Measurements from ENCODE around the gene ITGB3BP.
"Not testable (repeated sequence)": the region's sequence is repeated elsewhere in the genome, so short reads cannot be mapped to it uniquely, and the experiment has no call there.

ITGB3BP gene, protein sequence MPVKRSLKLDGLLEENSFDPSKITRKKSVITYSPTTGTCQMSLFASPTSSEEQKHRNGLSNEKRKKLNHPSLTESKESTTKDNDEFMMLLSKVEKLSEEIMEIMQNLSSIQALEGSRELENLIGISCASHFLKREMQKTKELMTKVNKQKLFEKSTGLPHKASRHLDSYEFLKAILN

DNA sequence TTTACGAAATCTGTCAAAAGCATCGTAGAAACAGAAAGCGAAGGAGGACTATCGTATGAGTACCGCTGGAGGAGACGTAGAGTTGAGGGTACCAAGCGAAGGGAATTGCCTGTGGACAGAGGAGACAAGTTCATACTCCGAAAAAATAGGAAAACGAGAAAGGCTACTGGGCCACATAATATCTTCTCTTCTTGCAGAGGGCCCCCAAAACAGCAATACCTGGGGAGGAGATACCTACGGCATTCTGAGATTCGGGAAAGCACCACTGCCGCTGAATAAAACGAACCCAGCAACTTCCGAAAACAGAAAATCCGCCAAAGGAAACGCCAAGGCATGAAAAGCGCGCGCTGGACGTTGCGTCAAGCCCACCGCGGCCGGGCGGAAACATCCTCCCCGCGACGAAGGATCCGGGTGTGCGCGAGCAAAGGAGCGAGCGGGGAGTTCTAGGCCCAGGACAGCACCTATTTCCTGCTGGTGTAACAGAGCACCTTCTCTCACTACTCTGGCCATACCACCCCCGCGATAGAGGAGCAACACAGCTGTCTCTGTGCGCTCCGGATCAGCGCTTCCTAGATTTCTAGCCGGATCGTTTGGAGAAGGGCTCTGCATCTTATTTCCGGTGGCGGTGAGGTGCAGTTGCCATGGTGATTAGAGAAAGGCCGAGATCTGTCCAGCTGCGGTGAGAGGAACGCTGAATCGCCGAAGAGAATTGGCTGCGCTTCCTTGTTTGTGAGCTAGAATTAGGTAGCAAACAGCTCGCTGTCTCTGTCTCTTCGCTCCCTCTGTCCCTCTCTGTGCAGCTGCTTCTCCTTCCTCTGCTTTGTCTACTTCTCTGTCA is at the start of gene ITGB3BP, which contains the start of gene EFCAB7:
Gene ITGB3BP, minus strand, starts transcription at position 335 of the 838 bp plus-strand sequence. Its CDS starts 92 bp downstream, at position 243.
Gene EFCAB7, plus strand, starts transcription at position 635 of the 838 bp plus-strand sequence. CDS start 2,048 bp downstream, outside the sequence.
- peak; percentile 59 to 76 (median 61) for DNase-seq (ENCODE audit: low read depth in 2 of 3, low spot score in 2 of 3)

DNA sequence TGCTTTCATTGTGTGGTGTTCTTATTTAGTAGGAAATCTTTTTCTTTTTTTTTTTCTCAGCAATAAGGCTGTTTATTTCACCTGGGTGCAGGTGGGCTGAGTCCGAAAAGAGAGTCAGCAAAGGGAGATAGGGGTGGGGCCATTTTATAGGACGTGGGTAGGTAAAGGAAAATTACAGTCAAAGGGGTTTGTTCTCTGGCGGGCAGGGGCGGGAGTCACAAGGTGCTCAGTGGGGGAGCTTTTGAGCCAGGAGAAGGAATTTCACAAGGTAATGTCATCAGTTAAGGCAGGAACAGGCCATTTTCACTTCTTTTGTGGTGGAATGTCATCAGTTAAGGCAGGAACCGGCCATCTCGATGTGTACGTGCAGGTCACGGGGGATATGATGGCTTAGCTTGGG is 49.7 kb upstream of the ITGB3BP start:
- not testable (repeated sequence) for DNase-seq (ENCODE audit: low read depth in 2 of 3, low spot score in 2 of 3)

GRCh38 chr1:63569640-63570316 is 46.8 kb upstream of the ITGB3BP start:
- no peak for DNase-seq (ENCODE audit: low read depth in 2 of 3, low spot score in 2 of 3)

DNA sequence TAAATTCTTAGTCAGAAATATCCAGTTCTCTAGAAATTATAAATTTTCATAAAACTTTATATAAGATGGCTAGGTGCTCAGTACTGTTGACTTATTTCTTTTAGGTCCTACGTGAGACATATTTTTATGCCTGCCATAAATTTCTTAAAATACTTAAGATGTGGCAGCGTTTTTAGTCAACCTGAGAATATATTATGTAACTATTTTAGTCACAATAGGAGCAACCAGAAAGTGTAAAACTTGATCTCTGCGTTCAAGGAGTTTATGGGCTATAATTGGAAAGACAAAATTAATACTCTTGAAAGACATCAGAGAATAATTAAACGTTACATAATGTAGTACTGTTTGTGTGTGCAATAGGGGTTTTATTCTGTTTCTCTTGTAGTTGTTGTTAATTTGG is 46.0 kb upstream of the ITGB3BP start:
- DNase-seq (ENCODE audit: low read depth in 2 of 3, low spot score in 2 of 3), result no peak

GRCh38 chr1:63563745-63564144 is 40.7 kb upstream of the ITGB3BP start:
- DNase-seq (ENCODE audit: low read depth in 2 of 3, low spot score in 2 of 3), result no peak

- no peak for DNase-seq (ENCODE audit: low read depth in 2 of 3, low spot score in 2 of 3)
These were observed 36.3 kb upstream of the ITGB3BP start for GRCh38 chr1:63559357-63559756.

DNA sequence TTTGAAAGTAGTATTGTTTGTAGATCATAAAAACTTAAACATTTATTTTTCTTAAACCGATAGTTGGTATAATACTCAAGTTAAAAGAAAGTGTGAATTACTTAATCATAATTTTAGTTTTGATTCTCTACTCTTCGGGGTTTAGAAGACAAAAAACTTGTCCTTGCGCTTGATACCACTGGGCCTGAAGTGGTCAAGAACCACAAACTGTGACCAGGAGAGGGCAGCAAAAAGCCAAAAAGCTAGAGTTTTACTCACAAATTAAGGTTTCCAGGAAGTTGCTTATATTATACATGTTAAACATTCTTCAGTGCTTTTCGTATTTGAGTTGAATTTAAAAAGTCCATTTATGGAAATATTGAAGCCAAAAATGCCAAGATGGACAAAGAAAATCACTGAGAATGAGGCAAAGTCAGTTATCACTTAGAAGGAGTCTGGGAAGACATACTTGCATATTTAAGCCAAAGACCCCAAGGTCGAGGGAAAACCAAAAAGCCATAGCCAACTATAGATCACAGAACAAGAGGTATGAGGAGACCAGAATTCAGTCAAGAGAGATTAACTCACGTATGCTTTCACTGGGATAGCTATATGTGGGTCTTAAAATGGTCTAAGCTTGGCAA is 34.5 kb upstream of the ITGB3BP start:
- DNase-seq (ENCODE audit: low read depth in 2 of 3, low spot score in 2 of 3), result no peak

DNA sequence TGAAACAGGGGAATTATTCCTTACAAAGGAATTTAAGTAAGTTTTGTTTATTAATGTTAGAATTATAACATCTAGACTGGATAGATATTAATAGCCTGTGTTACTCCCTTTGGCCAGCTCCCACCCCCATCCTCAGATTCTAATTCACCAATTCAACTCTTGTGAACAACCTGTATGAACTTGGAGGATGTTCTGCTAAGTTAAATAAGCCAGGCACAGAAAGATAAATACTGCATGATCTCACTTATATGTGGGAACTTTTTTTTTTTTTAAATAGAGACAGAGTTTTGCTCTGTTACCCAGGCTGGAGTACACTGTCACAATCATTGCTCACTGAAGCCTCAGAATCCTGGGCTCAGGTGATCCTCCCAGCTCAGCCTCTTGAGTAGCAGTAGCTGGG is 32.5 kb upstream of the ITGB3BP start:
- DNase-seq (ENCODE audit: low read depth in 2 of 3, low spot score in 2 of 3), result no peak

- no peak for DNase-seq (ENCODE audit: low read depth in 2 of 3, low spot score in 2 of 3)
These were observed 25.9 kb upstream of the ITGB3BP start for GRCh38 chr1:63548877-63549276.

- no peak for DNase-seq (ENCODE audit: low read depth in 2 of 3, low spot score in 2 of 3)
These were observed 25.3 kb upstream of the ITGB3BP start for GRCh38 chr1:63548303-63548702.

- DNase-seq (ENCODE audit: low read depth in 2 of 3, low spot score in 2 of 3), result no peak
These were observed 24.7 kb upstream of the ITGB3BP start for GRCh38 chr1:63547621-63548294.

DNA sequence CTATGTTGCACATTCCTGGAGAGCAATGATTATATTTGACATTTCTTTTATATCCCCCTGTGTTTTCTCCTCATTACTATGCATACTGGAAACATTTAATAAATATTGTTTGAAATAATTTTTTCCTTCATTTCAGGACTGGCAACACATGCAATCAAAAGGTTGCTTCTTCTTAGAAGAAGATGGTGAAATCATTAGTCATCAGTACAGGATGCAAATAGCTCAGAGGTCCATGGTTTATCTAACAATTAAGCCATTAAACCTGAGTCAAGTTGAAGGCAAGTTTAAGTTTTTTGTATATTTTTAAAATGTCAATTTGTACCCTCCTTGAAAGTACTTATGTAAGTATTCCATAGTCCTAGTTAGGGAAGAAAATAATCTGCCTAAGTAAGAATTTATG is 22.8 kb upstream of the ITGB3BP start:
- DNase-seq (ENCODE audit: low read depth in 2 of 3, low spot score in 2 of 3), result no peak

DNA sequence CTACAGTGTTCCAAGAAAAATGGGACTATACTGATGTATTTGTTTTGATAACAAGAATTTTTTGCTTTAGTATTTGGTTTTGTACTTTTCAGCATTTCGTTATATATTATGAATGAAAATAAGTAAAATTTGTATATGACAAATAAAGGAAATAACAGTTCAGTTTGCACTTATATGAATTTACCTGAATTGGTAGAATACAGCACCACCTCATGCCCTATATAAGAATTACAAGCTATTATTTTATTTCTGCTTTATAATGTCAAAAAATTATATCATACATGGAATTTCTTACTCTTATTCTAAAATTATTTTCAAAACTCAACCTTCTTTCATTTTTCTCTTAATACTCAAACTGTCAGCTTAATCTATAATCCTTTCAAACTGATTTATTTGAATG is 14.9 kb upstream of the ITGB3BP start:
- DNase-seq (ENCODE audit: low read depth in 2 of 3, low spot score in 2 of 3), result no peak

DNA sequence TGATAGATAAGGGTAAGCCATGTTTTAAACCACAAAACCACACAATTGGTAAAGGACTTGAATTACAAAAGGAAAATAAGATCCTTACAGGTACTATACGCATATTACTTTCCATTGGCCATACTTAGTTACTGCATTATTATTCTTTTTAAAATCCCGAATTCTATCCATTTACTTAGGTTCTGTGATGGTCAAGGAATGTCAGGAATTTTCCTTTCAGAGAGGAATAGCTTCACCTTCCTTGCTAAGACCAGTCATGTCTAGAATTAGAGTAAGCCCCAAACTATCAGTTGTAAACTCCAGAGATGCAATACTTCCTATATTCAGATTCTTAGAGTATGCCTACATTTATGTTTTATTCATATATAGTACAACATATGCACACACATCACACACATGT is 14.0 kb upstream of the ITGB3BP start:
- DNase-seq (ENCODE audit: low read depth in 2 of 3, low spot score in 2 of 3), result no peak

DNA sequence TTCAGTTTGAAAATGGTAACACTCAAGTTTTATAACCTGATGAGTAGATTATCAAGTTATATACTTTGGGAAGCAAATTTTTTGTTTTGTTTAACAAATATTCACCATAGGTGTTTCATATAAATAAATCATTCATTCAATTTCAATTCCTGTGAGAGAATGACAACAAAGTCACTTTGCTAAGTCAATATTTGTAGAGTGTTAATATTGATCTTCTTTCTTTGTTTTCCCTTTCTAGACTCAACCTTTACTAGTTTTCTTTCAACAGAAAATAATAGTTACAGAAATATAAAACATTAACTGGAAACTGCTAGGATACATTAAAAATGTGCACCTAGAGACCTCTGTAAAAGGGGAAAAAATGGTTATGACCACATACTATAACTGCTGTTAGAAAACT is 11.4 kb upstream of the ITGB3BP start:
- no peak for DNase-seq (ENCODE audit: low read depth in 2 of 3, low spot score in 2 of 3)

- no peak for DNase-seq (ENCODE audit: low read depth in 2 of 3, low spot score in 2 of 3)
These were observed 10.9 kb upstream of the ITGB3BP start for GRCh38 chr1:63533931-63534330.

DNA sequence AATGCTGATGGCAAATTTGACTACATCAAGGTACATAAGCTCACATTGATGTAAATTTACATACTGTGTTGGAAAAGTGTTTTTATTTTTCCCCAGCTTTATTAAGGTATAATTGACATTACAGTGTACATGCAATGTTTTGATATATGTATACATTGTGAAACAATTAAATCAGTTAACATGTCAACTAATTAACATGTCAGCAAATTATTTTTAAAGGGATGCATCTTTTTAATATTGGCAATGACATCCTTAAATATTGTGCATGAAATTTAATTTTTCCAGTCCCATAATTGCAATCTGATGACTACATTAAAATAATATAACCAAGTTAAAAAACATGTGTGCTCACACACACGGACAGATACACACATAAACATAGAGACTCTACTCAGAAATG is 9.7 kb upstream of the ITGB3BP start:
- DNase-seq (ENCODE audit: low read depth in 2 of 3, low spot score in 2 of 3), result no peak

DNA sequence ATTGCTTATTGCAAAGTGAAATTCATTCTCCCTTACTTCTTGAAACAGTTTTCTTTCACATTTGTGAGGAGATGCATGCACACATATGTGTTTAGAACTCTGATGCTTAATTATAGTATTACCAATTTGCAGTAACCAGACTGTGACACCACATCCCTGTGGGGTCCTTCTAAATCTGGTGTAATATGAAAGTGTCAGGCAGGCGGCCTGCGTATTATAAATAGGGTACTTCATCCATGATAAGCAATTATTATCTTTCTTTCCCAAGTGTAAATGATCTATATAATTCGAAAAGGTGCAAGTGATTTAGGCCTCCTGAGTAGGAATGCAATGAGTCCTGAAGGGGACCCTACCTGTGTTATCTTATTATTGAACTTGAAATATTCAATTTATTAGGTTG is 1.2 kb upstream of the ITGB3BP start:
- DNase-seq (ENCODE audit: low read depth in 2 of 3, low spot score in 2 of 3), result no peak

DNA sequence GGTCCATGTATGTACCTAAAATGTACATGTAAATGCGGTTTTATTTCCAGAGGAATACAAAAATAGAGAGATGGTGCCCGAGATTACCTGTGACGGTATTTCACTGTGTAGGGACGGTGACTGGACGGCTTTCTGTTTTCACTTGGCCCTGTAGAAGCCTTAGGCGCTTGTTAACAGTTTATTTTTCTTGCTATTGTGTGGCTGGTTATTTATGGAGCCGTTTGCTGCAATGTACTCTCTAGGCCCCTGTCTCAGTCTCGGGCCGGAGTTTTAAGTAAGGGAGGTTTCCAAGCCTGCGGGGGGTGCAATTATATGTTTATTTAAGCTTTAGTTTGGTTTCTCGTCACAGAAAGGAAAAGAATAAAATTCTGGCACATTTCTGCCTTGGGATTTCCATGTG is 713 bp upstream of the ITGB3BP start:
- no peak for DNase-seq (ENCODE audit: low read depth in 2 of 3, low spot score in 2 of 3)

- no peak for DNase-seq (ENCODE audit: low read depth in 2 of 3, low spot score in 2 of 3)
These were observed 6.4 kb downstream of the ITGB3BP start for GRCh38 chr1:63516629-63517028.

DNA sequence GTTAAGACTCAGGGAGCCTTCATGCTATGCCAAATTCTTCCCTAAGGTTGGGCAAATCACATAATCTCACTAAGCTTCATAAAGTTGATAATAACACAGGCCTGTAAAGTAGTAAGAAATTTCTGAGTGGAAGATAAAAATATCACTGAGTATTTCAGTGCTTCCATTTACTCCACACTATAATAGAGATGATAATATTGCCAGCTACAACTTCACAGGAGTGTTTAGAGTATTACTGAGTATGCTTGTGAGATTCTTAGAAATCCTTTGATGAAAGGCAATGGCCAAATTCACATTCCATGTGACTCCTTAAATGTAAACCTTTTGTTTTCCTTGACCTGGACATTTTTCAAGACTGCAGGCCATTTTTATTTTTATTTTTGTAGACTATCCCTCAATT is 10.4 kb downstream of the ITGB3BP start:
- no peak for DNase-seq (ENCODE audit: low read depth in 2 of 3, low spot score in 2 of 3)

All from activated CD8-positive, alpha-beta memory T cell treated with anti-CD3 and anti-CD28 coated beads for 48 hours (primary cell).